HG02981 (cell line): ENCODE measurements around the gene STING1.
"Not testable (repeated sequence)": the region's sequence is repeated elsewhere in the genome, so short reads cannot be mapped to it uniquely, and the experiment has no call there.

Experiments
- ATAC-seq: cut with Tn5 transposase; IDR thresholded peaks from one replicate; pipeline ENCODE4 v1.9.1; 2021; ENCODE audit warnings: mild to moderate bottlenecking, moderate library complexity; ENCODE audit not compliant: unreplicated experiment

Gene STING1

DNA sequence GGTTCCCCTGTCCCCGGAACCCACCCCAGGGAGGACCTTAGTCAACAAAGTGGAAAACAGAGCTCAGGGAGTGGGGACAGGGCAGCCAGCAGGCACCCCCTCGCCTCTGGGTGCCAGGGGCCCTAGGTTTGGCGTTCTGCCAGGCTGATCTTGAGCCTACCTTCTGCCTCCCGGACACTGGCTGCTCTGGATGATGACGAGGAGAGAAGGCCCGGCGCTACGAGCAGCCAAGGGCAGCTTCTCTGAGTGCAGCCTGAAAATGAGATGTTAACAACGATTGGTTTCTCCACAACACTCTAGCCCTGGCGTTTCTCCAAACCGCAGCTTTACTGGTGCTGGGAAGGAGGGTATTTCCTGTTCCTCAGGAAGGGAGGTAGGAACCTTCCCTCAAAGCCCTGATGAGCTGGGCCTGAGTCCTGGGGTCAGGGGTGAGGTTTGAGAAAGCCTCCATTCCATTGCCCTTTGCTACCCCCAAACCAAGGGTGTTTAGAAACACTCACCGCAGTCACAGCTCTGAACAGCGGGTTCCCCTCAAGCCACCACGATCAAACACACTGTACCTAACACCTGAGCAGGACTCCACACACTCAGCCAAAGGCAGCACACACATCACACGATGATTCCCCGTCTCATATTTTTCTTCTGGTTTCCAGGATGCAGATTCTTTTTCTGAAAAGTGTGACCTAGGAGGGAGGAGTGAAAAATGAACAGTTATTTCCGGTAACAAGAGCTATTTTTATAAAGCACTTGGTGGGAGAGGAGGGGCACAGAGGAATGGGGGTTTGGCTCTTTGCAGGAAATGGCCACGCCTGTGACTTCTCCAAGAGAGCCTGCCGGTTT is at the start of gene STING1:
TSS of gene STING1 (minus strand) at position 709 of the 840 bp plus-strand sequence. CDS start 1,054 bp downstream, outside the sequence.
- ATAC-seq = peak; percentile 51

DNA sequence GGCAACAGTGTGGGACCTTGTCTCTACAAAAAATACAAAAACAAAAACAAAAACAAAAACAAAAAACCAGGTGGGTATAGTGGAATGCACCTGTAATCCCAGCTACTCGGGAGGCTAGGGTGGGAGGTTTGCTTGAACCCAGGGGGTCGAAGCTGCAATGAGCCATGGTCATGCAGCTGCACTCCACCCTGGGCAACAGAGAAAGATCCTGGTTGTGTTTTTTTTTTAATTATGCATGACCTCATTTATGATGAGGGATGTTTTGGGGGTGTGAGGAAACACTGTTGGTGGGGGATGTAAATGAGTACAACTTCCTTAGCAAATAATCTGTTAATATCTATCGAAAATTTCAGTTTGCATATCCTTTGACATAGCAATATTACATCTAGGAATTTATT is 49.2 kb upstream of the STING1 start:
- no peak for ATAC-seq

DNA sequence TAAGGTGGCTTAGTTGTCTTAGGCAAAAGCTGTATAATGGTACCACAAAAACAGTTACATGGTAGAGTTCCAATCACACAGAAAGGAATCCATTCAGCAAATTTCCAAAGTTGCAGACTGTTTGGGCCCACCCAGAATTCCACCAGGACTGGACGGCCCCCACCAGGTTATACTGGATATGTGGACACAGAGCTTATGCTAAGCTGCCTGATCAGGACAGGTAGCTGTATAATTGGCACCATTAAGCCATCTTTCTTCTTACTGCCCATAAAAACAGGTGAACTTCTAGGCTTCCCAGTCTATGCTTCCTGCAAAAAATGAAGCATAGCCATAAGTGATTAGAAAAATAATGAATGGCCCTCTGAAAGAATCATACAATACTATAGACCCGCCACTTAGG is 47.5 kb upstream of the STING1 start:
- not testable (repeated sequence) for ATAC-seq

DNA sequence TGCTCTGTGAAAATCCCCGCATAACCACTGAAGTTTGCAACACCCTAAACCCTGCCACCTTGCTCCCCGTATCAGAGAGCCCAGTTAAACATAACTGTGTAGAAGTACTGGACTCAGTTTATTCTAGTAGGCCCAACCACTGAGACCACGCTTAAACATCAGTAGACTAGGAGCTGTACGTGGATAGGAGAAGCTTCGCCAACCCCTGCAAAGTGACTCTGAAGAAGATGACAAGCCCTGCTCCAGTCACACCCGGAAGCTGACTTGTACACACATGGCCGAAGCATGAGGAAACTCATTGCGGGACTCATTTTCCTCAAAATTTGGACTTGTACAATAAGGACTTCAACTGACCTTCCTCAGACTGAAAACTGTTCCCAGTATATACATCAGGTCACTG is 46.1 kb upstream of the STING1 start:
- not testable (repeated sequence) for ATAC-seq

DNA sequence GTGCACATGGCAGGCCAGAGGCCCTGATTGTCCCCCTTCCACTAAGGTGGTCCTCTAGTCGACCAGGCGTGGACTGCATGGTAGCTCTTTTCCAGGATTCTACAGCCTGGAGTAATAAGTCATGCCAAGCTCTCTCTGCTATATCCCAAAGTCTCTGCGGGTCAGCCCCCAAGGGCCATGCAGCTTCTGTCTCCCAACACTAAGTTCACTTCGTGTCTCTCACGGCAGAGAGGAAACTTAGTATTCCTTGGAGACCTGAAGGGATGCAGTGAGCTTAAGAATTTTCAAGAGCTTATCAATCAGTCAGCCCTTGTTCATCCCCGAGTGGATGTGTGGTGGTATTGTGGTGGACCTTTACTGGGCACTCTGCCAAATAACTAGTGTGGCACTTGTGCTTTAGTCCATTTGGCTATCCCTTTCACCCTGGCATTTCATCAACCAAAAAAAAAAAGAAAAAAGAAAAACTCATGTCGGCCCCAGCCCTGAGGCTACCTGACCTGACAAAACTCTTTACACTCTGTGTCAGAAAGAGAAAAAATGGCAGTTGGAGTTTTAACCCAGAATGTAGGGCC is 45.4 kb upstream of the STING1 start:
- not testable (repeated sequence) for ATAC-seq

DNA sequence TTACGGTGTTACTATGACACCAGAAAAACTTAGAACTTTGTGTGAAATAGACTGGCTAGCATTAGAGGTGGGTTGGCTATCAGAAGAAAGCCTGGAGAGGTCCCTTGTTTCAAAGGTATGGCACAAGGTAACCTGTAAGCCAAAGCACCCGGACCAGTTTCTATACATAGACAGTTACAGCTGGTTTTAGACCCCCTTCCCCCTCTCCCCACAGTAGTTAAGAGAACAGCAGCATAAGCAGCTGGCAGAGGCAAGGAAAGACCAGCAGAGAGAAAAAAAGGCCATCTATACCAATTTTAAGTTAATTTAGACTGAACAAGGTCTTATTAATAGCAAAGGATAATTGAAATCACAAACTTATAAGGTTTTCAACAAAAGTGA is 44.5 kb upstream of the STING1 start:
- ATAC-seq = not testable (repeated sequence)

DNA sequence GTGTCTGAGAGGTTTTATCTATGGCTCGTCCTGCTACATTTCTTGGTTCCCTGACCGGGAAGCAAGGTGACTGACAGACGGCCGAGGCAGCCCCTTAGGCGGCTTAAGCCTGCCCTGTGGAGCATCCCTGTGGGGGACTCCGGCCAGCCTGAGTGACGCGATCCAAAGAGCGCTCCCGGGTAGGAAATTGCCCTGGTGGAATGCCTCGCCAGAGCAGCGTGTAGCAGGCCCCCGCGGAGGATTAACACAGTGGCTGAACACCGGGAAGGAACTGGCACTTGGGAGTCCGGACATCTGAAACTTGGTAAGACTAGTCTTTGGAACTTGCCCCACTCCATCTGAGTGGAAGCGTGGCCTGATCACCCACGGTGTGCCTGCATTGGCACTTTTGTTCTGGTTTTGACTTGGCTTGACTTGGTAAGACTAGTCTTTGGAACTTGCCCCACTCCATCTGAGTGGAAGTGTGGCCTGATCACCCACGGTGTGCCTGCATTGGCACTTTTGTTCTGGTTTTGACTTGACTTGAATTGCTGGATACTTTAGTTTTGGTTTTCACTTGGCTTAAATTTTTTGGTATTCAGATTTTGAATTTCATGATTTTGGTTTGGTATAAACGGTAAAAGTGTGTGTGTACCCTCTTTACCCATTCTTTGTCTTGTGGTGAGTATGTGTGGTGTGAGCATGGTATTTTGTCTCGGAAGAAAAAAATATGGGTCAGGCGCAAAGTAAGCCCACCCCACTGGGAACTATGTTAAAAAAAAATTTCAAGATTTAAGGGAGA is 43.9 kb upstream of the STING1 start:
- not testable (repeated sequence) for ATAC-seq

DNA sequence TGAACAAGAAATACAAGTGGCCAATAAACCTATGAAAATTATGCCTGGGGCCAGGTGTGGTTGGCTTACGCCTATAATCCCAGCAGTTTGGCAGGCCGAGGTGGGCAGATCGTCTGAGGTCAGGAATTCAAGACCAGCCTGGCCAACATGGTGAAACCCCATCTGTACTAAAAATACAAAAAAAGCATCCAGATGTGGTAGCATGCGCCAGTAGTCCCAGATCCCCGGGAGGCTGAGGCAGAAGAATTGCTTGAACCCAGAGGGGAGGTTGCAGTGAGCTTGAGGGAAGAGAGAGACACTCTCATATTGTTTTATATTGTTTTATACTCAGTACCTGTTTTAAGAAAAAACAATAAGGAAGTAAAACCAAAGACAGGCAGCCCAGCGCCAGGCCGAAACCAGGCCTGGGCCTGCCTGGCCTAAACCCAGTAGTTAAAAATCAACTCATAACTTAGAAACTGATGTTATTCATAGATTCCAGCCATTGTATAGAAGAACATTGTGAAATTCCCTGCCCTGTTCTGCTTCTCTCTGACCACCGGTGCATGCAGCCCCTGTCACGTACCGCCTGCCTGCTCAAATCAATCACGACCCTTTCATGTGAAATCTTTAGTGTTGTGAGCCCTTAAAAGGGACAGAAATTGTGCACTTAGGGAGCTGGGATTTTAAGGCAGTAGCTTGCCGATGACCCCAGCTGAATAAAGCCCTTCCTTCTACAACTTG is 43.2 kb upstream of the STING1 start:
- ATAC-seq = not testable (repeated sequence)

DNA sequence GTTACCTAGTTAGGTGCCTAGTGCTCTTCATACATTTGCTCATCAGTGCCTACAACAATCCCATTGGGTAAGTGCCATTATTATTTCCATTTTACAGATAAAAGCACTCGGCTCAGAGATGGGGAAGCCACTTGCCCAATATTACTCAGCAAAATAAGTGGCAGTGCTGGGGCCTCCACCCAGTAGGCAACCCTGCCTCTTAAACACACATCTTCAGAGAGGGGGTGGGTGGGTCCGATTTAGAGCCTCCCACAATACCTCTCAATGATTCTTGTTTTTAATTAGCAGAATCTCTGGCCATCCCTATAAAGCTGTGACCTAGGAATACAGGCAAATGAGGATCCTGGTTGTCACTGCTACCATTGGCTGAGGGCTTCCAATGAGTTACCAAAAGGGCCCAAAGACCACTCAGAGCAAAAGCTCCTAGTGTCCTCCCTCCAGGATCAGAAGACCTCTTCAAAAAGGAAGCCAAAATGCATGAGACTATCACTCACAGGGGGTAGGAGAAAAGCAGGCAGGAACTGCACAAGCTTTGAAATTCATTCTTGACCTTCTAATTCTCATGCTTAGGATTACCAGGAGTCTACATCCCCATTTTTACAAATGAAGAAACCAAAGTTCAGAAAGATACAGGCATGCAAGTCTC is 42.5 kb upstream of the STING1 start:
- ATAC-seq = no peak

DNA sequence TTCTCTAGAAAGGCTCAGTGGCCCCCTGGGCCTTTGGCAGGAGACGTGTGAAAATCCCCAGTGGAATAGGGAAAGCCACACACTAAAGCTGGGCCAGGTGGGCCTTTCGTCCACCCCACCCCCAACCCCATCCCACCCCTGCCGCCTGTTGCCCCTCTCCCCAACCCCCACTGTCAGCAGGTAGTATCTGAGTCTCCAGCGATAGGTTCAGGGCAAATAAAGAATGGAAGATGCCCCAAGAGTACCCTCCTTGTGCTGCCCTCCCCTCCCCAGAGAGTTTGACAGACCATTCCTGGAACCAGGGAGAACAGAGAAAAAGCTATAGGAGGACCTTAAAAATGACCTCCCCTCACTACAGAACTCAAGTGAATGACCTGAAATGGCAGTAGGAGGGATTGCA is 41.9 kb upstream of the STING1 start:
- ATAC-seq = no peak

DNA sequence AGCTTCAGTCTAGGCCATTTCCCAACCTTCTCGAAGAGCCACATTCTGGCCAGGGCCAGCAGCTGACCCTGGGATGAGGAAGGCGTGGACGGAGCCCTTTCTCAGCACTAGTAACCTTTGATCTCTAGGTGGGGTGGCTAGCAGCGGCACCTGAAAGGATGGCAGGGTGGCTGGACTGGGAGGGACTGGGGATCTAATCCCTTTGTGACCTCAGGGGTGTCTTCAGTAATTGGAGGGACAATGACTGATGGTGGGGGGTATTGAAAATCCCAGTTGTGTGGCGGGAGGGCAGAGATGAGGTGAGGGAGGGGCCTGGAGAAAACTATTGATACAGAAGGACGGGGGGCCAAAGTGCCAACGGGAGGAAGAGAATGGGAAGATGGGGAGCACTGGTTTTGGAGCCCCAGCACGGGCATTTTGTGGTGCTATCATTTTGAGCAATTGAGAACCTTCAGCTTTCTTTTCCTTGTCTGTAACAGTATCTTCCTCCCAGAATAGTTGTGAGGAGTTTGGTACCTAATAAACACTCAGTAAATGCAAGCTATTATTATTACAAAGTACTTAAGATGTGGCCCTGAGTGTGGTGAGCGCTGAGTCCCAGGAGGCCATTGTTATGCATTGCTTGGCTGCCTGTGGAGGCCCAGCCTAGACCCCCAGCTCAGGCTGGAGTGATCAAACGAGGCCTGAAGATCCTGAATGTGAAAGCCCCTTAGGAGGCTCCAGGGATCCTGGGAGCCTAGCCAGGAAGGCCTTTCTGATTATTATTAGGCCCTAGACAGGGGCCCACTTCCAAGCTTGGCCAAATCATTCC is 41.3 kb upstream of the STING1 start:
- ATAC-seq = no peak

DNA sequence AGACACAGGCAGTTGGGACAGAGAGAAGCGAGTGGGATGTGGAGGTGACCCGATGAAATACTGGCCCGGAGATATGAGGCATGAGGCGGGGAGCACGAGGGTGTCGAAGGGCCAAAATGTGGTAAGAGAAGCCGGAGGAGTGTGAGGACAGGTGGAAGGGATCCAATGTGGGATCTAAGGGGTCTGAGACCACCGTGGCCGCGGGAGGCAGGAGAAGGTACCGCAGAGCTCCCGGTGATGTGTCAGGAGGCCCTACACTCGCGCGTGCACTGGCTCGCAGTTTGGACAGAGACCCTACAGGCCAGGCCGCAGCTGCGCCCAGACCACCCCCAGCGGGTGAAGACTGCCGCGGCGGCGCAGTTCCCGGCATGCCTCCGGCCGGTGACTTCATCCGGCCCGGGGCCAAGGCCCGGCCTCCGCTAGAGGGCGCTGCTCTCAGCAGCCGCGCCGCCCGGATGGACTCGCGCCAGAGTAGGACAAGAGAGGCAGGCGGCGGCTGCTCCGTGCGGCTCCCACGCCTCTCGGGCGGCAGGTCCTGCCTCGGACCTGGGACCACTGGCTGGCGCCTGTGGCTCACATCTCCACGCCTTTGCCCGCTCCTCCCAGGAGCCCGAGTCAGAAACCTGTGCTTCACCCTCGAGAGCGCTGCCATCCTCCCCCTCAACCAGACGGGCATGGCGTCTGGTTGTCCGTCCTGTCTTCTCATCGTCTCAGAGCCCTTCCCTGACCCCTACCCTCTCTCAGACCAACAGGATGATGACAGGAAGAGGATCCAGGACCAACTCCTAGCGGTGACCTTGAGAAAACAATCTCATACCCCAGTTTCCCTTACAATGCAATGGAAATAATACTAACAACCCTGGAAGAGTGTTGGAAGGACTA is 35.4 kb upstream of the STING1 start:
- ATAC-seq = peak; percentile 82

DNA sequence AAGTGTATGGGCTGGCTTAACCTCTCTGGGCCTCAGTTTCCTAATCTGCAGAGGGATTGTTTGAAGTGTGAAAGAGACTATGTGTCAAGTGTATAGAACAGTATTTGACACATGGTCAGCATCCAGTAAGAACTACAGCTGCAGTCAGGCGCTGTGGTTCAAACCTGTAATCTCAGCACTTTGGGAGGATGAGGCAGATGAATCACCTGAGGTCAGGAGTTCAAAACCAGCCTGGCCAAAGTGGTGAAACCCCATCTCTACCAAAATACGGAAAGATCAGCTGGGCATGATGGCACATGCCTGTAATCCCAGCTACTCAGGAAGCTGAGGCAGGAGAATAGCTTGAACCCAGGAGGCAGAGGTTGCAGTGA is 31.9 kb upstream of the STING1 start:
- no peak for ATAC-seq

DNA sequence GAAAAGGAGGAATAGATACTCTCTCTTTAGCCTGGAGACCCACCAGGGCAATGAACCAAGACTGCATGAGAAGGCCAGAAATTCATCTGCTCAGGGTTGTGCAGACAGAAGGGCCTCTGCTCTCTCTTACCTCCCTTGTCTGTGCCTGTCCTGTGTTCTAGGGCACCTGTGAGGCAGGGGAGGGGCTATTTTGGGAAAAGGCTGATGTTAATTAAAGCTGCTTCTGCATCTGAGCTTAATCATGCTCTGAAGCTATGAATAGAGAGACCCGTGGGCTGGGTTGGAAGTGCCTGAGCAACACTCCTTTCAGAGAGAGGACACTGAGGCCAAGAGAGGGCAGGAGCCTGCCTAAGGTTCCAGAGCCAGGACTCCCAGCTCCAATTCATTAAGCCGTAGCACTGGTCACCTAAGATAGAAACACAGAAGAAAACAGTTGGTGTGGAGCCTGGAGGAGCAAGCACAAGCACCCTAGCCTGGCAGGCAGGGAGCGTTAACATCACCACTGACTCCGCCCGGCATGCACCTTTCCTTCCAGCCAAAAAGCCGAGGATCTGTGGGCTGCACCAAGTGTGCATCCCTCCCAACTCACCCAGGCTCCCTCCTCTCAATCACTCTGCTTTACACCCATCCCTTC is 31.4 kb upstream of the STING1 start:
- ATAC-seq = no peak

DNA sequence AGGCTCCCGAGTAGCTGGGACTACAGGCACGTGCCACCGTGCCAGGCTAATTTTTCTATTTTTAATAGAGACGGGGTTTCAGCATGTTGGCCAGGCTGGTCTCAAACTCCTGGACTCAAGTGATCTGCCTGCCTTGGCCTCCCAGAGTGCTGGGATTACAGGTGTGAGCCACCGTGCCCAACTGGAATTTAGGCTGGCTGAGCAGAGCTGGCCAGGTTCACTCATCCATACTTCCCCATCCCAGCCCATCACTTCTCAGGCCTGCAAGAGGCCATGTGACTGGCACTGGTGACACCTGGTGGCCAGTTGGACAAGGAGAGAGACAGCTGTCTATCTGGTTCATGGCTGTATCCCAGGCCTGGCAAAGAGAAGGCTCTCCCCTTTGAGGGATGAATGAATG is 30.9 kb upstream of the STING1 start:
- peak; percentile 53 for ATAC-seq

DNA sequence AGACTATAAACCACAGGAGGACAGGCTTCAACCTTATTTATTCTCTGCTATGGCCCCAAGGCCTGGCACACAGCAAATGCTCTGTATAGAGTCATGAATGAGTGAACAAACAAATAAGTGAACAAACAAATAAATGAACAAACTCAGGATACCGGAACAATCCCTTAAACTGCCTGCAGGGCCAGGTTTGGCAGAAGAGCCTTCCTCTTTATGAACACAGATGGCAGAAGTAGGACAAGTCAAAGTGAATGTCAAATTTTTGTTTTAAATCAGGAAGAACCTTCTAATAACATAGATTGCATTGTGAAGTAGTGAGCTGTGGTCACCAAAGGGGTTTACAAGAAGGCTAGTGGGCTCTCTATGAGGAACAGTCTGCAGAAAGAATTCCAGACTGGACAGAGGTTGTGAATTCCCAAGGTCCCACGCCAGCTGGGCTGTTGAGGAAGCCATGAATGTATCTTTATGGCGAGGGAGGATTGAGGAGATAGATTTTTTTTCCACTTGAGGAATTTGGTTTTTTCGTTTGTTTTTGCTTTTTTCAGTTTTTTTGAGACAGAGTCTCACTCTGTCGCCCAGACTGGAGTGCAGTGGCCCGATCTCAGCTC is 30.3 kb upstream of the STING1 start:
- ATAC-seq = no peak

DNA sequence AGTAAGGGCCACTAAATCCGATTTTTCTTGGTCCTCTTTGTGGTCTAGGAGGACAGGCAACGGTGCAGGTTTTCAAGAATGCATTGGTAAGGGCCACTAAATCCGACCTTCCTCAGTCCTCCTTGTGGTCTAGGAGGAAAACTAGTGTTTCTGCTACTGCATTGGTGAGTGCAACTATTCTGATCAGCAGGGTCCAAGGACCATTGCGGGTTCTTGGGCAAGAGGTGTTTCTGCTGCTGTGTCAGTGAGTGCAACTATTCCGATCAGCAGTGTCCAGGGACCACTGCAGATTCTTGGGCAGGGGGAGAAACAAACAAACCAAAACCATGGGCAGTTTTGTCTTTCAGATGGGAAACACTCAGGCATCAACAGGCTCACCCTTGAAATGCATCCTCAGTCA is 22.2 kb upstream of the STING1 start:
- ATAC-seq = not testable (repeated sequence)

DNA sequence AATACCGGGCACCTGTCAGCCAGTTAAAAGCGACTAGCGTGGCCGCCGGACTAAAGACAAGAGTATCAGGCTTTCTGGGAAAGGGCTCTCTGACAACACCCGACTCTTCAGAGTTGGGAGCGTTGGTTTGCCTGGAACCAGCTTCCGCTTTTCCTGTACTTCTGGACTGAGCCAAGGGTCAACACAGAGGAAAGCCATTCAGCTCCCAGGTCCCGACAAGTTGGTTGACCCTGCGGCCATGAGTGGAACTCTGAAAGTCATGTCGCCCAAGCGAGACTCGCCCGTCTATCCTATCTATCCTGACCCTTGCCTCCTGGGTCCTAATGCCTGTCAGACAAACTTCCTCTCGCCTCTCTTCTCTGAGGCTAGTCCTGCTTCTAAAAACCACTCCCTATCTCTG is 21.3 kb upstream of the STING1 start:
- ATAC-seq = not testable (repeated sequence)
